Skin of body (tissue), 2 donors: ENCODE data around the gene SGTA. TPM values are rescaled to one million over a fixed set of nuclear protein-coding genes. Genes with fewer than 3 reads are reported as not detected.
"Not testable (repeated sequence)": the region's sequence is repeated elsewhere in the genome, so short reads cannot be mapped to it uniquely, and the experiment has no call there.

ENCODE experiments used
- DNase-seq: peaks from one replicate; lab custom pipeline; 2025; lab: John Stamatoyannopoulos, UW
- total RNA-seq: library from RNA; depleted of rRNA; stranded (reverse); fragments of >200 nt; gene quantifications from one replicate; pipeline ENCODE4 v1.2.3, GENCODE V29; 2014

Gene SGTA, protein sequence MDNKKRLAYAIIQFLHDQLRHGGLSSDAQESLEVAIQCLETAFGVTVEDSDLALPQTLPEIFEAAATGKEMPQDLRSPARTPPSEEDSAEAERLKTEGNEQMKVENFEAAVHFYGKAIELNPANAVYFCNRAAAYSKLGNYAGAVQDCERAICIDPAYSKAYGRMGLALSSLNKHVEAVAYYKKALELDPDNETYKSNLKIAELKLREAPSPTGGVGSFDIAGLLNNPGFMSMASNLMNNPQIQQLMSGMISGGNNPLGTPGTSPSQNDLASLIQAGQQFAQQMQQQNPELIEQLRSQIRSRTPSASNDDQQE
- 18.7 TPM for total RNA-seq

DNA sequence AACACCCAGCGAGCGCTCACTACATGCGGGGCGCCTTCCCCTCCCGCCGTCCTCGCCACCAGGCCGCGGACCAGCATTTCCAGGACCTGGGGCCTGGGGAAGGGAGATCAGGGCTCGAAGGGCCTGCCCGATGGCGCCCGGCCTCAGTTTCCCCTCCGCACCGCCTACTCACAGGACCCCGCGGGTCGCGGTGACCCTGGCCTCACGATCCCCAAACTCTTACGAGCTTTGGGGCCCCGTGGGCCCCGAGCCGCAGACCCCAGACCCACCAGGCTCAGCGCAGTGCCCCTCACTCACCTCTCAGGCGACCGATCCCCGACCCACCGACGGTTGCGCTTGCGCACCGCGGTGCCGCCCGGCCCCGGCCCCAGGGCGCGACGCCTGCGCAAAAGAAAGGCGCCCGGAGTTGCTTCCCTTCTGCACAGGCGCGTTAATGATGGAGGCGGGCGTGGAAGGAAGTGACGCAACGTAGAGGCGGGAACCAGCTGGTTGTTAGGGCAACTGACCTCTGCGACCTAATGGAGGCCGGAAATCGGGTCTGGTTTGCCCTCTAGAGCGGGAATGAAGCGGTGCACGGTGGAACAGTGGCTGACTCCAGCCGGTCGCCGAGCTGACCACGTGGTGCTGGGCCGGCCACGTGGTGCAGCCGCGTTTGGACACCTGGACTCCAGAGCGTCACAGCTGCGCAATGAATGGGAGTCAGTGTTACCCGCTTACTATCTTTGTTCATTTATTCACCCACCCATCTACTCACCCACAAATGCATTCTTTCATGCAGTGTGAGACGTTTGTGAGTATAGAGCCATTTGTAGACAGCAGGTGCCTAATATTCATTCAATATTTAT, at the start of gene SGTA:
TSS of gene SGTA (minus strand) at position 338 of the 845 bp plus-strand sequence. CDS start 14,205 bp downstream, outside the sequence.
- DNase-seq, result peak; percentile 95

DNA sequence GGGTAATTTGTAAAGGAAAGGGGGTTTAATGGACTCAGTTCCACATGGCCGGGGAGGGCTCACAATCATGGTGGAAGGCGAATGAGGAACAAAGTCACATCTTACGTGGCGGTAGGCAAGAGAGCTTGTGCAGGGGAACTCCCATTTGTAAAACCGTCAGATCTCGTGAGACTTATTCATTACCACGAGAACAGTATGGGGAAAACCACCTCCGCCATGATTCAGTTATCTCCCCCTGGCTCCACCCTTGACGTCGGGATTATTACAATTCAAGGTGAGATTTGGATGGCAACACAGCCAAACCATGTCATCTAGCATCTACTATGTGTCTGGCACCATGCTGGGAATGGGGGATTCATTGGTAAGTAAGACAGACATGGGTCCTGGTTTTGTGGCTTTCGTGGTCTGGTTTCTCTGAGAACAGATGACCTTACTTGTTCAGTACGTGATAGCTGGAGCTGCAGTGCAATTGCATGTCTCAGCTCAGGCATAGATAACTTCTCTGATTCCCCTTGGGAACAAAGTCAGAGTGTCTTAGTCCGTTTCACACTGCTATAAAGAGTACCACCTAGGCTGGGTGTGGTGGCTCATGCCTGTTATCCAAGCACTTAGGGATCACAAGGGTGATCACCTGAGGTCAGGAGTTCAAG, 44.9 kb upstream of the SGTA start:
- no peak for DNase-seq

DNA sequence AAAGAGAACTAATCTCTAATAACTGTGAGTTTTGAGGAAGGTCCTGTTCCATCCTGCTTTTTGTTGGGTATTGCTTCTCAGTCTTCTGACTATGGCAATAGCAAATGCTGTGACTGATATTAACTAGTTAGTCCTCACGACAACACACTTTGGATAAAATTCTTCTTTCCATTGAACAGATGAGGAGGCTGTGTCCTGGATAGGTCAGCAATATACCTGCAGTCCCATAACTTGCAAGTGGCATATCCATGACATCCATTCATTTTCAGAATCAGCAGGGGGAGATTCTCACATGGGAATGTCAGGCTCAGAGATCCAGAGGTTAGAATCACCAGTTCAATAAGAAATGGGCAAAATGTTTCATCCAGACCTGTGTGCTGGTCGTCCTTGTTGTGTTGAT, 43.9 kb upstream of the SGTA start:
- DNase-seq, result no peak

DNA sequence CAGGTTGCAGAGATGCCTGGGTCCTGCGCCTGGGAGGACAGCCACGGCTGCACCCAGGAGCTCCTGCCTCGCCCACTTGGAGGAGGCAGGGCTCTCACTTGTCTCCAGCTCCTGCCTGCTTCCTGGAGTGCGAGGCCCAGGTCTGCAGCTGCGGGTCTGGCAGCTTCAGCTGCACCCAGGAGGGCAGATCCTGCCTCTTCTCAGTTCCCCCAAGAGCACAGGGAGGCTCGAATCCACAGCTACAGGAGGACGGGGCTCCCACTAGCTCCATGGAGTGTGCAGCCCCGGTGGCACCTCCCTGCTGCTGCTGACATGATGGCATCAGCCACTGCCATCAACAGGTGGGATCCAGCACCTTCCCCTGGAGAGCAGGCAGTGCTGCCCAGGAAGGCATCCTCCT, 41.1 kb upstream of the SGTA start:
- no peak for DNase-seq

DNA sequence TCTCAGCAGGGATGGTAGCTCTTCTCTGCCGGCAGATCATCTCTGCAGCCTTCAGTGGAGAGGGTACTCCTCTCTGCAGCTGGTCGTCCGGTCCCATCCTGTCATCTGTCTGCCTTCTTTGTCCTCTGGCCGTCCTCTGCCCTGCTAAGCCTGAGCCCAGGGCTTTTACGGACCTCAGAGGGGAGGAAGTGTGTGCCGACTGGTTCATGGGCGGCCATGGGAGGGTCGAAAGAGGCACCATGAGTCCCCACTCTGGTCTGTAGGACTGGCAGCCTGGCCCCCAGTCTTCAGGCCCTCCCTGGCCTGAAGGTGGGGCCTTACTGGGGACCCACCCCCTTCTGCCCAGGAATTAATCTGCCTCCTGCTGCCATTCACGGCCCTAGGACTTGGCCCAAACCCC, 40.6 kb upstream of the SGTA start:
- DNase-seq, result no peak

DNA sequence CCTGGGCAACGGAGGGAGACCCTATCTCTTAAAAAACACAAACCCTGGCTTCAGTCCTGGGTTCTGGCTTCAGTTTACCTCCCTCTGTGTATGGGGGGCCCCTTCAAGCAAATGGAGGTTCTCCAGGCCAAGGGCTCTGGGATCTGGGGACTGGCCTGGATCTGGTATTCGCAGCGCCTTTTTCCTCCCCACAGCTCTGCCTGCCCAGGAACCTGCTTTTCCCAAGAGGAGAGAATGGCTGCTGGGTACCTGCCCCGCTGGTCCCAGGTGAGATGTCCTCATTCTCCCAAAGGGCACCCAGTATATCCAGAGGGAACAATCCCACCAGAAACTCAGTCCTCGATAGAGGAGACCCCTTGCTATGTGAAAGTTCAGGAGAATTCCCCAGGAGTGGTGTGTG, 39.8 kb upstream of the SGTA start:
- DNase-seq, result no peak

DNA sequence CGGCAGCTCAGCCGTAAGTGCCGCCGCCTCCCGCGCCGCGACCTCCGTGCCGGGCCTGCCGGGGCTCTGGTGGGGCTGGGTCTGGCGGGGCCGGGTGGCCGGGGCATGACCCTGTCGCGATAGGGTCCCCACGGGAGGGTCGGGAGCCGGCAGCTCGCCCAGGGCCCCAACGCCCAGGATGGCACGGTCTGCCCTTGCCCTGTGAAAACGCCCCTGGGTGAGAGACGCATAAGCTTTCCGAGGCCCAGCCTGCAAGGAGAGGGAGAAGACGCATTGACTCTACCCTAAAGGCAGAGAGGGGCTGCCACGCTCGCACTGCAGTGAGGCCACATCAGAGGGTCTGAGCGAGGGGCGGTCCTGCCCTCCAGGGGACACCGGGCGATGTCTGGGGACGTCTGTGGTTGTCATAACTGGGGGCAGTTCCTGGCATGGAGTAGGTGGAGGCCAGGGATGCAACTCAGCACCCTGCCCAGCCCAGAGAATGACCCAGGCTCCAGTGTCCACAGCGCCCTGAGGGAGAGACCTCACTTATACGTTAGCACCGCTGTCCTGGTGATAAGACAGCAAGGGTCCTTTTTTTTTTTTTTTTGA, 37.1 kb upstream of the SGTA start:
- no peak for DNase-seq

DNA sequence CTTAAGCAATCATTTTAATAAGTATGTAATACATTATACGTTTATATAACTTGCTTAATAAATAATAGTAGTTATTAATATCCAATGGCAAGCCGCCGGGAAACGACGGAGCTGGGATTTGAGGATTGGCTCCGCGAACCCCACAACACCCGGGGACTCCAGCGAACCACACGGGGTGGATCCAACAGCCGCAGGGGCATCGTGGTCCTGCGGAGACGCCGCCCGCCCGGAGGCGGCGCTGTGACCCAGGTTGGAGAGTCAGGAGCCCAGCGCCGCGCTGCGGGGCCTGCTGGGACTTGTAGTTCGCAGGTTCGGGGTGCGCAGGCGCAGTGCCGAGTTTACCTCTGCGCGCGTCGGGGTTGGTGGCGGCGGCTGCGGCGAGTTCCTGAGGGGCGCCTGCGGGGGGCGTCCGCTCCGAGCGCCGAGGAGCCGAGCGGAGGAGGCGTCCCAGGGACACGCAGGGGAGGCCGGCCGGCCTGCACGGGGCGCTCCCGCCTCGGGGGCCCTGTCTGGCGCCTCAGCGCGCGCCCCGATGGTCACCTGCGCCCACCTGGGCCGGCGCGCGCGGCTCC, 36.6 kb upstream of the SGTA start, which contains the start of gene ZNF554:
TSS of gene ZNF554 (plus strand) at position 329 of the 572 bp plus-strand sequence. CDS start at position 533, 204 bp downstream.
- DNase-seq, result peak; percentile 89

DNA sequence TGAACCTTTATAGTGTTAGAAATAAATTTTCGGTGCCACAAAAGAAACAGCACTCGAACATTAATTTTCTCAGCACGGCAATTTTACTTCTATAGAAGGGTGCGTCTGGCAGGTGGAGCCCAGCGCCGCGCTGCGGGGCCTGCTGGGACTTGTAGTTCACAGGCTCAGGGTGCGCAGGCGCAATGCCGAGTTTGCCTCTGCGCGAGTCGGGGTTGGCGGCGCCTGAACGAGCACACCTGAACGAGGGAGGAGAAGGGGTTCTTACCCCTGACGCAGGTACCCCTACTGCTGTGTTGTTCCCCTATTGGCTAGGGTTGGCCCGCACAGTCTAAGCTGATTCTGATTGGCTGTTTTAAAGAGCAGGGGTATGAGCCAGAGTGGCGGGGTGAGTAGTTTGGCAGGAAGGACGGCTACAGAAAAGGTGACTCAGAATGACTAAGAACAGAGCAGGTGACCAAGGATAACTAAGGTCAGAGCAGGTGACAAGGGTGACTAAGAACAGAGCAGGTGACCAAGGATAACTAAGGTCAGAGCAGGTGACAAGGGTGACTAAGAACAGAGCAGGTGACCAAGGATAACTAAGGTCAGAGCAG, 34.3 kb upstream of the SGTA start:
- DNase-seq, result not testable (repeated sequence)

DNA sequence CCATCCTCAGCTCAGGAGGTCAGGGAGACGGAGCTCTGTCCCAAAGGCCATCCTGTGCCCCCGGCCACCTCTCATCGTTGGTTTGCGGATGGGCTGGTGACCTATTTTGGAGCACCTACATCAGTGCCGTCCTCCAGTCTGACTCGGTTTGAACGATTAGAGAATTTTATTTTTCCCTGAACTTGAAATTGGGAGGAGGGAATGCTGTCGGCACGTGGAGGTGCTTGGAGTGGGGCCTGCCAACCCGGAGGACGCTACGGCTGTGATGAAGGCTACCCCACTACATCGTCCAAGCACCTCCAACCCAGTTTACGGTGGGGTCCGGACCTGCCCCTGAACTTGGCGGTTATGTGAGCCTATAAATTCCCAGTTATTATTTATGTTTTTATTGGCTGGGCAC, 33.6 kb upstream of the SGTA start:
- no peak for DNase-seq

DNA sequence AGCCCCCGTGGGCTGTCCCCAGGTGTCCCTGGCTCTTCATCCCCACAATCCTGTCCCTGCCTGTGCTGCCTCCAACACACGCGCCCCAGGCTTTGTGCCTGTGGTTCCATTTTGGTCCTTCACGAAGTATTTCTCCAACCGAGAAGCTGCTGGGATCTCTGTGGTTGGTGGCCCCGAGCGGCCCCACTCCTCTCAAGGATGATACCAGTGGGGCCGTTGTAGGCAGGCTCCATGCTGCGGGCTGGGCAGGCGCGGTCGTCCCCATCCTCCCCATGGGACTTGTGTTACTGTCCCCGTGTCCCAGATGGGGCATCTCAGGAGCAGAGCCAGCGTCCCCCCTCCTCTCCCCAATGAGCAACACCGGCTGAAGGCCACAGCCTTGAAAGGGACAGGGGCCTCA, 32.9 kb upstream of the SGTA start:
- DNase-seq, result no peak

DNA sequence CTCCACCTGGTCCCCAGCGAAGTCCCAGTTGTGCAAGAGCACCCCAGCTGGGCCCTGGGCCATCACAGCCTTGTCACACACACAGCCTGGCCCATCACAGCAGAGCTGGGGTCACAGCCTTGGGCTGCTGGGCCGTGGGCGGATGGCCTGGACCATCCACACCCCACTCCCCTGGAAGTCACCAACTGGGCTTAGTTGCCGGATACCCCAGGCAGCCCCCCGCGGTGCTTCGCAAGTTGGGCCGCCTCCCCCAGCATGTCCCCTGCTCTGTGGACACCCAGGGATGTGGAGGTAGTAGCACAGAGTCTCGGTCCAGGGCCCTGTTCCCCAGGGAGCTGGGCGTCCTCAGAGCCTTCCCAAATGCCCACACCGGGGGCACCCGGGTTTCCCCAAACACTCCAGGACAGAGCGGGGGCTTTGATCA, 32.1 kb upstream of the SGTA start:
- DNase-seq, result no peak

DNA sequence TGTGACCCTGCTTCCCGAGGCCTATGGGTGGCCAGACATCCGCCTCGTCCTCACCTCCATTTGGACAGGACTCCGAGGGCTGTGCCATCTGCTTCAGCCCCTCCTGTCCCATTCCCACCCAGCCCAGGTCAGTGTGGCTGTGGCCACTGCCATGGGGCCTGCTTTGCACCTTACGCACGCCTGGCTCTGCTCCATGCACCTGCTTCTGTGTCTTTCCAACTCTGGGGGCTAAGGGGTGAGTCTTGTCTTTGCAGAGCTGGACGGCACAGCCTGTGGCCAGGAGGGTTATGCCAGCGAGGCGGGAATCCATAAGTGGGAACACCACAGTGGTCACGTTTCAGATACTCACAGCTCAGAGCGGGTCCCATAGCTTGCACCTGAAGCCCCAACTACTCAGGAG, 31.4 kb upstream of the SGTA start:
- no peak for DNase-seq

DNA sequence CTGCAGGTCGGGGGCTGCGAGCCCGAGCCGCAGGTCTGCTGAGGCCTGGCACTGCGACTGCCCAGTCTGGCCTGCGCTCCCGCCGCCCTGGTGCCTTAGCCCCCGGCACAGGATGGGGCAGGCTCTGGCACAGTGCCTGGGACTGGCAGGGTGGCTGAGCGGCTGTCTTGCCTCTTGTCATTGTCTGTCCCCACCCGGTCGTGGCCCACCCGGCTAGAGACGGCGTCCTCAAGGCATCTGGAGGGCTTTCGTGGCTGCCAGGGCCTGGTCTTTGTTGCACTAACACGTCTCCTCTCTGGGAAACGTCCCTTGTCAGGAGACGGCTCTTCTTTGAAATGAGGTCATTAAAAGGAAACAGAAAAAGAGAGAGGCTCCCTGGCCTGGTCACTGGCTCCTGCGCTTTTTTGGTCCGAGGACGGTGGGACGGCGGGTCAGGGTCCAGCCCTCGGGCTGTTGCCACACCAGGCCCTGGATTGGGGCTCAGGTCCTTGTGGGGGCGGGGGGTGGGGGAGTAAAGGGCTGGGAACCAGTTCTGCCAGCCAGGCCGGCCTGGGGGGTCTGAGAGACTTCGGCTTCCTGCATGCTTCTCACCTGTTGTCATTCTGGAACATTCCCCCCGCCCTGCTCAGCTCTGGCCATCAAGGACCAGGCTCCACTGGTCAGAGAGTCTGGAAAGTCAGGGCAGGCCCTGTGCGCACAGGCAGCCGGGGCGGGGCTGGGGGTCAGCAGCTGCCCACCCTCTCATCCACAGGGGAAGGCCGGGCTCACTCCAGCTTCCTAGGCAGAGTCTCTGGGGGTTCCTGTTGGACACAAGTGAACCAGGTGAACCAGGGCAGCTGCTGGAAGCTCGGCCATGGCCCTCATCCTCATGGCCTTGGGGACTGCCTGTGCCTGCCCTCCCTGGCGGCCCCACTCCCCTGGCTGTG, 30.4 kb upstream of the SGTA start:
- no peak for DNase-seq

DNA sequence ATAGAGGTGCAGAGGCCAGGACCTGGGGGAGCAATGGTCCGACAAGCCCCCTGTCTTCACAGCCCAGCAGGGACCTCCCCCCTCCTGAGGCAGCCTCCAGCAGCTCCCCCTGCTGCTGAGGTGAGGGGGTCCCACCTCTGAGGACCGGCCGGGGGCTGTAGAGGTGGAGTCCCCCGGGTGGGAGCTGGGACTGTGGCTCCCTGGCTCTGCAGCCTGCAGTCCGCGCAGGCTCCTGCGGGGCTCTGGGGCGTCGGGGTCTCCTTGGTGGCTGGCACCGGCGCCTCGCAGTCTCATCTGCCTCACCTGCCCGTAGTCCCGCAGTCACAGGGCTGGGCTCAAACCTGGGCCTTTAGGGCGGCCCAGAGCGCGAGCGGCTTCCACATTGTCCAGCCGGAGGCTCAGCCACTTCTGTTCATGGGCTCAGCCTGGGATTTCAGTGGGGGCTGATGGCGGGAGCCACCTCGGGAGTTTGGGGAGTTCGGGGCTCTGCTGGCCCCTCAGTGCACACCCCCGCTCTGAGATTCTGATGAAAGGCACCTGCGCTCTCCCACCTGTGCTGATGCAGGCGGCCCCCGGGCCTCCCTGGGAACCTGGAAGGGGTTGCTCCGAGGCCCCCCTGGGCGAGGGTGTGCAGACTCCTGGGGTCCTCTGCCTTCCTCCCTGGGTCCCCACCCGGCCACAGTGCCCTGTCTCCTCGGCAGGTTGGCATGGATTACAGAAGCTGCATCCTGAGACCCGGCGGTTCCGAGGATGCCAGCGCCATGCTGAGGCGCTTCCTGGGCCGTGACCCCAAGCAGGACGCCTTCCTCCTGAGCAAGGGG, 29.6 kb upstream of the SGTA start:
- DNase-seq, result no peak

DNA sequence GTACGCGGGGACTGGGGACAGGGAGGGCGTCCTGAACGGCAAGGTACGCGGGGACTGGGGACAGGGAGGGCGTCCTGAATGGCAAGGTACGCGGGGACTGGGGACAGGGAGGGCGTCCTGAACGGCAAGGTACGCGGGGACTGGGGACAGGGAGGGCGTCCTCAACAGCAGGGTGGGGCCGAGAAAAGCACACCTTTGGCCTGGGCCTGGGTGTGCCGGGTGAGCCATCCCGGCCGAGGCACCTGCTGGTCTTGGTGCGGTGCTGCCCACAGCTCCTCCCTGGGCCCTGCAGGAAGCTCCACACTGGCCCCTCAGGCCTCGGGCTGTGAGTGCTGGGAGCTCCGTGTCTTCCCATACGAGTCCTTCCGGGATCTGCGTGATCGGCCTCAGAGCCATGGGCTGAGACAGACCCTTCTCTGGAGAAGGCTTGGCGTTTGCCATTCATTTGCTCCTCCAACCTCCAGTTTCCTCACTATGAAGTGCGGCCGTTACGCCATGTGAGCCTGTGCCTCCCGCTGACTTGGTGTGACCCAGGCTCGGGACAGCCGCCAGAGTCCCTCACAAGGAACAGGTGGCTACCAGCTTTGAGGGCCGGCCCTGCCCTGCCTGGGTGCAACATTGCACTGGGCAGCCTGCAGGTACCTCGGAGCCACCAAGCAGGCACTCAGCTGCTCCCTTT, 28.8 kb upstream of the SGTA start:
- DNase-seq, result no peak

DNA sequence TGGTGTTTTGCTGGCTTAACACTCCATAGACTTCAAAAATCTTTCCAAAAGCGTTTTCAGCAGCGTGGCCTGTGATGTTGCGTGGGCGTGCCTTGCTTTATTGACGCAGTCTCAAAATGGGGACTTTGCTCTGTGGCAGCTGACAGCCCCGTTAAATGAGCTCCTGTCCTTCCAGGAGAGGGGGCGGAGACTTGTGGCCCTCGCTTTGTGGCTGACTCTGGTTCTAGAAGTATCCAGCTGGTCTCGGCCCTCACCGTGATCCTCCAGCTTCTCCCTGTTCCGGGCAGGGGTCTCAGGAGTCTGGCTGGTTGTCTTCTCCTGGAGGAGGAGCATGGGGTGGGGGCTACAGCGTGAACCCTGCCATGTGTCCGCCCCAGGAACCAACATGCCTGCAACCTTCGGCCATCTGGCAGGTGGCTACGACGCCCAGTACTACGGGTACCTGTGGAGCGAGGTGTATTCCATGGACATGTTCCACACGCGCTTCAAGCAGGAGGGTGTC, 28.2 kb upstream of the SGTA start:
- DNase-seq, result no peak
